ENCODE data around the gene ZNF710. TPM values are rescaled to one million over a fixed set of nuclear protein-coding genes. Genes with fewer than 3 reads are reported as not detected.

The ZNF710 gene
- total and polyA plus RNA-seq, 2 of the 8 experiments (the other 6 are each of a cell fraction or from before 2014, with no cell fraction given): 10.5 to 24.0 TPM

- TF ChIP-seq CBX8 (IDR thresholded peaks at IDR 0.05; ENCODE audit: borderline replicate concordance, low read depth, low read length): no peak
- no peak for TF ChIP-seq TBP (IDR thresholded peaks at IDR 0.05; ENCODE audit: low read depth, low read length)
- no peak for TF ChIP-seq RFX5 (IDR thresholded peaks at IDR 0.05; ENCODE audit: borderline replicate concordance, low read depth, low read length)
These were observed 18.5 kb downstream of the ZNF710 start (continued) for GRCh38 chr15:90019611-90020010.

Measured in H1 (cell line).